Placental epithelial cell (primary cell): ENCODE data around the gene BRMS1. TPM values are rescaled to one million over a fixed set of nuclear protein-coding genes. Genes with fewer than 3 reads are reported as not detected.

Experiments used
- small RNA-seq: library from RNA; depleted of rRNA; stranded (forward); fragments of <200 nt; gene quantifications from one replicate; pipeline ENCODE3, GENCODE V24; 2012
- total RNA-seq: library from RNA; depleted of rRNA; stranded (reverse); fragments of >200 nt; gene quantifications from 2 replicates; pipeline ENCODE4 v1.2.3, GENCODE V29; 2012

The BRMS1 gene
- total RNA-seq, result 31.4 and 56.2 TPM in 2 replicates

GRCh38 chr11:66344550-66345315 lies at the start of gene BRMS1:
TSS of gene BRMS1 (minus strand) at chr11:66345104. CDS start at chr11:66342234, 2,870 bp downstream.

DNA sequence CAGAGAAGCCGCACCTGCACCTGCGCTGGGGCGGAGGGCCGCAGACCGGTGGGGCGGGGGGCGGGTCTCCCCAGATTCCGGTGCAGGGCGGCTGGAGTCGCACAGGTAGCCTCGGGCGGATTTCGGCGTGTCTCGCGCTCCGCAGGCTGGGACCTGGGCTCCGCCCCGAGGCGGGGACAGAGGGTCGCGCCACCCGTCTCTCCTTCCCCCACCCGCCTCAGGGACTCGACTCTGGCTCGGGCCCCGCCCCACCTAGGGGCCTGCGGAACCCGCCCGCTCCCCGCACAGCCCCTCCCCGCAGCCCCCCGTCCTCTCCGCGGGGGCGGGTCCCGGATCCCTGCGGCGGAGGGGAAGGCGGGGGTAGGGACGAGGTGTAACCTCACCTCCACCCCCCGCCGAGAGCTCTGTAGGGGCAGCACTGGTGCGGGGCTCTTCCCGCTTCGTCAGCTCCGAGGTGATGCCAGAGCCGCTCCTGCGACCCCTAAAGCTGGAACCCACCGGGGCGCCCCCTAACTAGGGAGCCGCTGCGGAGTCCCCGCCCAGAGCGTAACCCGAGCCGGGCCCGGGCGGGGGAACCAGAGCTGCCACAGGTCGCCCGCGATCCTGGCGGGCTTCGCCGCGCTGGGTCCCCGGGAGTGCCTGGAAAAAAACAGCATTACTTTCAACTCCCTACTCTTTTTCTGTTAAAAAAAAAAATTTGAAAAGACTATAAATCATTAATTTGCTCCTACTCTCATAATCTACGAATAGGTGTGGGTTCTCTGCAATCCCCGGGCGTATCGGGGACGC lies 26.9 kb upstream of the BRMS1 start, which contains the start of gene SLC29A2:
Gene SLC29A2, minus strand, starts transcription at position 134 of the 789 bp plus-strand sequence. CDS start 169 bp downstream, outside the sequence.

DNA sequence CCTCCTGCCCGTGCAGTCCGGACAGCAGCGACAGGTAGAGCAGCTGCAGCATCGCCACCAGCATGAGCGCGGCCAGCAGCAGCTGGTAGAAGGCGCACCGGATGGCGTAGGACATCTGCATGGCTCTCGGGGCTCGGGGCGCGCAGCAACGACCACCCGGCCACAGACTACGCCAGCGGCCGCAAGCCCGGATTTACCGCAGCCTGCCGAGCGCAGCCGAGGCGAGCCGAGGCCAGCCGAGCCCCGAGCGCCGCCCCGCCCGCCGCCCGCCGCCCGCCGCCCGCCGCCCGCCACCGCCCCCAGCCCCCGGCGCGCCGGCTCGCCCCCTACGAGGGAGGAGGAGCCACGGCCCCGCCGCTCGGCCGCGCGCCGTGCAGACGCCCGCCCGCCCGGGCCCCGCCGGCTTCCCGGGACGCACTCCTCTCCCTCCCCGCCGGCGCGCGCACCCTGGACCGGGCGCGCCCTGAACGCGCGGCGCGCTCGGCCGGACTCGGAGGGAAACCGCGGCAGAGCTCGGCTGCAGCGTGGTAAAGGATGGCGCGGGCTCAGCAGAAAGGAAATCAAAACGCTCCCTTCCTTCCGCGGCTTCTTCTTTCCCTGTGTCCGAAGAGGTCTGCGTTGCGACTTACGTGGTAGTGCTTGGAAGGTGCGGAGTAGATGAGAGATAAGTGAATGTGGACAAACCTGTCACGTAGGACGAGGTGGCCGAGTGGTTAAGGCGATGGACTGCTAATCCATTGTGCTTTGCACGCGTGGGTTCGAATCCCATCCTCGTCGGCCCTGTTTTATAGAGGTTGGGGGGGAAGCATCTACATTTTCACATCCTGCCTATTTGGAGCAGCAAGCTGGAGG lies 2.7 kb upstream of the BRMS1 start, which contains the start of gene B4GAT1:
Gene B4GAT1, minus strand, starts transcription at position 205 of the 852 bp plus-strand sequence. Its CDS starts 84 bp downstream, at position 121.

GRCh38 chr11:66336234-66337102 lies 8.4 kb downstream of the BRMS1 start, which contains the start of gene RIN1:
TSS of gene RIN1 (minus strand) at chr11:66336434. CDS start at chr11:66336402, 32 bp downstream.

GRCh38 chr11:66316849-66317251 lies 28.1 kb downstream of the BRMS1 start, which contains the start of gene CD248:
TSS of gene CD248 (minus strand) at chr11:66317044. CDS start at chr11:66317027, 17 bp downstream.

GRCh38 chr11:66291706-66292542 lies 53.0 kb downstream of the BRMS1 start, which contains the start of gene TMEM151A:
TSS of gene TMEM151A (plus strand) at chr11:66291894. CDS start at chr11:66292014, 120 bp downstream.

DNA sequence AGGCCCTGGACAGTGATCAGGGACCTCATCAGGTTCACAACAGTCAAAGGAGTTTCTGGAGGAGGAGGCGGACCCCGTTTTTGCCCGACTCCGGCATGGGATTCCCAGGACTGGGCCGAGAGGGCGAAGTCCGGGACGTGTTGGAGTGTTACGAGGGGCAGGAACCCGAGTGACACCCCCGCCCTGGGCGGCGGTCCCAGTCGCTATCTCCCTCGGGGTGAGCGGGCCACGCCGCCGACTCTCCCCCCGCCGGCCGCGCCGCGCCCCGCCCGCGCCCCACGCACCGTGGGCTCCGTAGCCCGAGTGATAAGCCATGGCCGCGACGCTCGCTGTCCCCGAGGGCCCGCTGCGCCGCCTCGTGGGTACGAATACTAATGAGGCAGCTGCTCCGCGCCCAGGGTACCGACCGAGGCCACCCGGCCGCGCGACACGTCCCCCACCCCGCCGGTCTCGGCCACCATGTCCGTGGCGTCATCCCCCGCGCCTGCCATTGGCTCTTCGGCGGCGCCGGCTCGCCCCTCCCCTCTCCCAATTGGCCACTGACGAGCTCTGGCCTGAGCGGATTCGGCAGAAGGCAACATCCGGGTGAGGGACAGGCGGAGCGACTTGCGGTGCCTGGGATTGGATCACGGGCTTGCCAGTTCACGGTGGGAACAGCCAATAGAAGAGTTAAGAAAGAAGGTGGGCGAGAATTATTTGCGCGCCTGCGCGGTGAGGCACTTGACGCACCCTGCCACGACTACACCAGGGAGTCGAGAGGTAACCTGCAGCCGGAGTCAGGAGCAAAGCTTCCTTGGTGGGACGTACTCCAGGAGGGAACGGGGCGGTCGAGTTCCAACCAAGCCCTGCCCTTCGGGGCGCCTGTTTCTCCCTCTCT lies 56.0 kb downstream of the BRMS1 start, which contains the start of gene YIF1A:
Gene YIF1A, minus strand, starts transcription at position 473 of the 877 bp plus-strand sequence. Its CDS starts 158 bp downstream, at position 315.

Small RNAs within 50 kb of the gene (small RNA-seq; reads per million reads assigned to genes)
- gene RF00017 (not detected), gene RNU1-84P (1.8 reads per million, percentile 76 among the genes with 10 or more reads in this experiment)

Other genes starting within 250 kb of the BRMS1 start
- gene KLC2, start 87.4 kb downstream of the BRMS1 start, total RNA-seq, result 23.4 and 25.1 TPM in 2 replicates
- gene RAB1B, start 76.5 kb downstream of the BRMS1 start, total RNA-seq, result 75.4 and 129 TPM in 2 replicates
- 0.87 and 2.4 TPM in 2 replicates for gene CNIH2, start 66.9 kb downstream of the BRMS1 start, total RNA-seq
- 180 and 245 TPM in 2 replicates for gene YIF1A, start 56.0 kb downstream of the BRMS1 start, total RNA-seq
- under 0.01 TPM in 1 of 2 replicates, not detected in the other for gene TMEM151A, start 53.2 kb downstream of the BRMS1 start, total RNA-seq
- 53.7 and 73.0 TPM in 2 replicates for gene CD248, start 28.1 kb downstream of the BRMS1 start, total RNA-seq
- gene RIN1, start 8.7 kb downstream of the BRMS1 start, total RNA-seq, result 31.7 and 40.4 TPM in 2 replicates
- gene B4GAT1, start 2.5 kb upstream of the BRMS1 start, total RNA-seq, result 17.2 and 22.8 TPM in 2 replicates
- 0.39 and 0.76 TPM in 2 replicates for gene SLC29A2, start 26.7 kb upstream of the BRMS1 start, total RNA-seq
- not detected in 2 replicates for gene NPAS4, start 75.9 kb upstream of the BRMS1 start, total RNA-seq
- 24.7 and 30.1 TPM in 2 replicates for gene MRPL11, start 93.7 kb upstream of the BRMS1 start, total RNA-seq
- 12.0 and 14.9 TPM in 2 replicates for gene PELI3, start 121.8 kb upstream of the BRMS1 start, total RNA-seq
- gene DPP3, start 135.3 kb upstream of the BRMS1 start, total RNA-seq, result 53.0 and 79.3 TPM in 2 replicates
- gene BBS1, start 165.5 kb upstream of the BRMS1 start, total RNA-seq, result 43.4 and 55.0 TPM in 2 replicates
- gene ZDHHC24, start 200.9 kb upstream of the BRMS1 start, total RNA-seq, result 10.2 and 14.0 TPM in 2 replicates
- not detected in 2 replicates for gene ACTN3, start 201.8 kb upstream of the BRMS1 start, total RNA-seq
- gene CTSF, start 223.5 kb upstream of the BRMS1 start, total RNA-seq, result 11.1 and 71.5 TPM in 2 replicates
- 0.87 and 1.2 TPM in 2 replicates for gene CCDC87, start 248.0 kb upstream of the BRMS1 start, total RNA-seq
- gene CCS, start 248.1 kb upstream of the BRMS1 start, total RNA-seq, result 21.4 and 43.6 TPM in 2 replicates